Neutrophil (primary cell): ENCODE results near the gene ARAP1.

Experiments used
- H3K27ac ChIP-seq: fragments of 200-600 bp; sonication (generic); 2 replicates; pipeline ENCODE4 v1.5.1; 2016; ENCODE audit warnings: mild to moderate bottlenecking, moderate library complexity
- H3K27me3 ChIP-seq: fragments of 200-600 bp; sonication (generic); 2 replicates; pipeline ENCODE4 v1.6.0; 2016; ENCODE audit warnings: mild to moderate bottlenecking
- H3K36me3 ChIP-seq: fragments of 200-600 bp; sonication (generic); 2 replicates; pipeline ENCODE4 v1.5.1; 2017
- H3K4me1 ChIP-seq, 2 experiments: fragments of 200-600 bp in 1 of 2; sonication (generic) in 1 of 2; 1 replicate in 1 of 2; 2 replicates in 1 of 2; pipeline versions ENCODE4 v1.5.1 to v1.6.1; 2013 to 2016; ENCODE audit warnings: low read depth in 1 of 2, low read length in 1 of 2, mild to moderate bottlenecking in 1 of 2, moderate library complexity in 1 of 2; ENCODE audit not compliant: control insufficient read depth in 1 of 2, insufficient read depth in 1 of 2
- H3K4me3 ChIP-seq, 2 experiments: fragments of 200-600 bp in 1 of 2; sonication (generic) in 1 of 2; 1 replicate in 1 of 2; 2 replicates in 1 of 2; pipeline ENCODE4 v1.5.1; 2013 to 2016; ENCODE audit warnings: low read depth in 1 of 2, low read length in 1 of 2, mild to moderate bottlenecking in 1 of 2, moderate library complexity in 1 of 2
- H3K9me3 ChIP-seq: fragments of 200-600 bp; sonication (generic); 2 replicates; pipeline ENCODE4 v1.5.1; 2016
- CTCF ChIP-seq: fragments of 200-600 bp; sonication (generic); IDR thresholded peaks from 2 replicates; pipeline ENCODE4 v1.5.1; 2016; ENCODE audit warnings: antibody characterized with exemption

Gene ARAP1

GRCh38 chr11:72786305-72787215, 34.4 kb upstream of the ARAP1 start:
- Histone ChIP-seq H3K27ac (peak overlapping the region; percentile 87), H3K4me1 (peaks cover 37 to 41% of the 10 kb centered on the region in 2 experiments)
- no peak for TF ChIP-seq CTCF

GRCh38 chr11:72784662-72785061, 32.5 kb upstream of the ARAP1 start:
- Histone ChIP-seq H3K9me3 (no peaks in the 10 kb centered on the region), H3K27me3 (peaks cover 25% of the 10 kb centered on the region), H3K4me1 (peaks cover 51 to 57% of the 10 kb centered on the region in 2 experiments), H3K27ac (no peak overlapping the region), H3K4me3 (no peak overlapping the region), H3K36me3 (no peaks in the 10 kb centered on the region)
- no peak for TF ChIP-seq CTCF

More at GRCh38 chr11:72786305-72787215, 34.4 kb upstream of the ARAP1 start:
- H3K27me3 ChIP-seq, result peaks cover 10% of the 10 kb centered on the region
- H3K9me3 ChIP-seq, result no peaks in the 10 kb centered on the region
- H3K4me3 ChIP-seq, result peak overlapping the region in 1 of 2 experiments; percentile 51
- no peaks in the 10 kb centered on the region for H3K36me3 ChIP-seq

GRCh38 chr11:72783144-72783905, 31.1 kb upstream of the ARAP1 start:
- Histone ChIP-seq H3K27me3 (peaks cover 25% of the 10 kb centered on the region), H3K27ac (no peak overlapping the region), H3K4me3 (no peak overlapping the region)

GRCh38 chr11:72782081-72782920, 30.1 kb upstream of the ARAP1 start:
- TF ChIP-seq CTCF, result no peak
- Histone ChIP-seq H3K27me3 (peaks cover 25% of the 10 kb centered on the region), H3K9me3 (no peaks in the 10 kb centered on the region), H3K4me1 (peaks cover 54 to 55% of the 10 kb centered on the region in 2 experiments), H3K36me3 (peaks cover 4% of the 10 kb centered on the region), H3K27ac (peak overlapping the region; percentile 55), H3K4me3 (peak overlapping the region; percentile 62 to 64)

More at GRCh38 chr11:72783144-72783905, 31.1 kb upstream of the ARAP1 start:
- H3K4me1 ChIP-seq, result peaks cover 54 to 55% of the 10 kb centered on the region in 2 experiments
- peaks cover 4% of the 10 kb centered on the region for H3K36me3 ChIP-seq
- no peak for TF ChIP-seq CTCF
- no peaks in the 10 kb centered on the region for H3K9me3 ChIP-seq
